GM10266 (cell line): Measurements from ENCODE around the gene ABCE1.

ENCODE experiments used
- DNase-seq: peaks from one replicate; pipeline ENCODE4 v3.0.0; 2012; ENCODE audit errors: extremely low spot score
- CTCF ChIP-seq: IDR thresholded peaks from 2 replicates; pipeline ENCODE4 v1.5.1; 2012; ENCODE audit warnings: mild to moderate bottlenecking, low read depth; ENCODE audit not compliant: control insufficient read depth, insufficient read depth; ENCODE audit errors: missing control alignments

ABCE1 gene

GRCh38 chr4:145097821-145098674 lies at the start of gene ABCE1, which contains the start of gene ANAPC10:
Gene ABCE1 (plus strand): TSS chr4:145098311. CDS start chr4:145104413, 6,102 bp downstream.
Gene ANAPC10 (minus strand): TSS chr4:145098196. CDS start chr4:145096099, 2,097 bp downstream.
- TF ChIP-seq CTCF: peak; percentile 32
- DNase-seq: peak; percentile 87

- DNase-seq: no peak
- no peak for TF ChIP-seq CTCF
Measured at GRCh38 chr4:145048817-145049216, 49.3 kb upstream of the ABCE1 start.

- DNase-seq: no peak
Measured at GRCh38 chr4:145049241-145049640, 48.9 kb upstream of the ABCE1 start.

GRCh38 chr4:145055533-145056257 lies 42.4 kb upstream of the ABCE1 start:
- no peak for TF ChIP-seq CTCF
- no peak for DNase-seq

More at GRCh38 chr4:145049241-145049640, 48.9 kb upstream of the ABCE1 start:
- no peak for TF ChIP-seq CTCF

GRCh38 chr4:145056325-145057130 lies 41.6 kb upstream of the ABCE1 start:
- no peak for TF ChIP-seq CTCF
- no peak for DNase-seq

- no peak for TF ChIP-seq CTCF
- no peak for DNase-seq
Measured at GRCh38 chr4:145058256-145058655, 39.9 kb upstream of the ABCE1 start.
